Ishikawa (cell line): ENCODE results near the gene TBC1D22A.

Source experiments
- CEBPB ChIP-seq: IDR thresholded peaks from 2 replicates; pipeline ENCODE4 v1.6.1; 2012
- CREB1 ChIP-seq: IDR thresholded peaks from 2 replicates; pipeline ENCODE4 v1.6.1; 2012; ENCODE audit warnings: low read depth
- EGR1 ChIP-seq: IDR thresholded peaks from 2 replicates; pipeline ENCODE4 v1.6.1; 2012
- EP300 ChIP-seq: IDR thresholded peaks from 2 replicates; pipeline ENCODE4 v1.6.1; 2012; ENCODE audit warnings: borderline replicate concordance
- FOXM1 ChIP-seq: IDR thresholded peaks from 2 replicates; pipeline ENCODE4 v1.6.1; 2012; ENCODE audit warnings: low read depth, borderline replicate concordance
- NFIC ChIP-seq: IDR thresholded peaks from 2 replicates; pipeline ENCODE4 v1.6.1; 2012
- RAD21 ChIP-seq: IDR thresholded peaks from 2 replicates; pipeline ENCODE4 v1.6.1; 2012; ENCODE audit warnings: low read depth
- TAF1 ChIP-seq: IDR thresholded peaks from 2 replicates; pipeline ENCODE4 v1.6.1; 2012; ENCODE audit warnings: low read depth, mild to moderate bottlenecking
- TCF12 ChIP-seq: IDR thresholded peaks from 2 replicates; pipeline ENCODE4 v1.6.1; 2012; ENCODE audit warnings: low read depth
- TEAD4 ChIP-seq: IDR thresholded peaks from 2 replicates; pipeline ENCODE4 v1.6.1; 2012
- YY1 ChIP-seq: IDR thresholded peaks from 2 replicates; pipeline ENCODE4 v1.6.1; 2012; ENCODE audit warnings: low read depth
- ZBTB7A ChIP-seq: IDR thresholded peaks from 2 replicates; pipeline ENCODE4 v1.6.1; 2012; ENCODE audit warnings: low read depth
- TF ChIP-seq, protein P1 (sequence below): IDR thresholded peaks from 2 replicates; pipeline ENCODE4 v1.6.1; 2012
- TF ChIP-seq, protein P2 (sequence below): IDR thresholded peaks from 2 replicates; pipeline ENCODE4 v1.6.1; 2012
- TF ChIP-seq, protein P3 (sequence below): IDR thresholded peaks from 2 replicates; pipeline ENCODE4 v1.6.1; 2012; ENCODE audit warnings: low read depth, mild to moderate bottlenecking

The TBC1D22A gene

DNA sequence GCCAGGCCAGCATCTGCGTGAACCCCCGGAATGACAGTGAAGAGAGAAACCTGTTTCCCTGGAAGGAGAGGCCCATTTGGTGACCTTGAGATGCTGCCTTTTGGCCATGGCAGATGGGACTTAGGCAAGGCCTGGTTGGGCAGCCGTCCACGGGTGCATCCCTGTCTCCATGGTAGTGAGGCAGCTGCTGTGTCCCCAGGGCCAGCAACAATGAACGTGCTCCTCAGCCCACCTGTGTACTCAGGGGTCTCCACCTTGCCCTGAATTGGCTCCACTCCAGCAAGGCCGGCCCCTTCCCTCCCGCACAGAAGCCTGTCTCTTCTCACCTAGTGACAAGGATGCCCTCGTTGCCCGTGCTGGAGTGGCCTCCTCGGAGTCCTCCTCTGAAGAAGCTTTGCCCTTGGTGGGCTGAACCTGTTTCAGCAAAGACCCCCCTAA, 441.1 kb downstream of the TBC1D22A start:
- TF ChIP-seq CEBPB, result no peak
- no peak for TF ChIP-seq EGR1
- no peak for TF ChIP-seq TEAD4
- TF ChIP-seq, protein P1, sequence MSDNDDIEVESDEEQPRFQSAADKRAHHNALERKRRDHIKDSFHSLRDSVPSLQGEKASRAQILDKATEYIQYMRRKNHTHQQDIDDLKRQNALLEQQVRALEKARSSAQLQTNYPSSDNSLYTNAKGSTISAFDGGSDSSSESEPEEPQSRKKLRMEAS, result no peak
- no peak for TF ChIP-seq YY1
- no peak for TF ChIP-seq CREB1
- TF ChIP-seq, protein P2, sequence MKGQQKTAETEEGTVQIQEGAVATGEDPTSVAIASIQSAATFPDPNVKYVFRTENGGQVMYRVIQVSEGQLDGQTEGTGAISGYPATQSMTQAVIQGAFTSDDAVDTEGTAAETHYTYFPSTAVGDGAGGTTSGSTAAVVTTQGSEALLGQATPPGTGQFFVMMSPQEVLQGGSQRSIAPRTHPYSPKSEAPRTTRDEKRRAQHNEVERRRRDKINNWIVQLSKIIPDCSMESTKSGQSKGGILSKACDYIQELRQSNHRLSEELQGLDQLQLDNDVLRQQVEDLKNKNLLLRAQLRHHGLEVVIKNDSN, result no peak

DNA sequence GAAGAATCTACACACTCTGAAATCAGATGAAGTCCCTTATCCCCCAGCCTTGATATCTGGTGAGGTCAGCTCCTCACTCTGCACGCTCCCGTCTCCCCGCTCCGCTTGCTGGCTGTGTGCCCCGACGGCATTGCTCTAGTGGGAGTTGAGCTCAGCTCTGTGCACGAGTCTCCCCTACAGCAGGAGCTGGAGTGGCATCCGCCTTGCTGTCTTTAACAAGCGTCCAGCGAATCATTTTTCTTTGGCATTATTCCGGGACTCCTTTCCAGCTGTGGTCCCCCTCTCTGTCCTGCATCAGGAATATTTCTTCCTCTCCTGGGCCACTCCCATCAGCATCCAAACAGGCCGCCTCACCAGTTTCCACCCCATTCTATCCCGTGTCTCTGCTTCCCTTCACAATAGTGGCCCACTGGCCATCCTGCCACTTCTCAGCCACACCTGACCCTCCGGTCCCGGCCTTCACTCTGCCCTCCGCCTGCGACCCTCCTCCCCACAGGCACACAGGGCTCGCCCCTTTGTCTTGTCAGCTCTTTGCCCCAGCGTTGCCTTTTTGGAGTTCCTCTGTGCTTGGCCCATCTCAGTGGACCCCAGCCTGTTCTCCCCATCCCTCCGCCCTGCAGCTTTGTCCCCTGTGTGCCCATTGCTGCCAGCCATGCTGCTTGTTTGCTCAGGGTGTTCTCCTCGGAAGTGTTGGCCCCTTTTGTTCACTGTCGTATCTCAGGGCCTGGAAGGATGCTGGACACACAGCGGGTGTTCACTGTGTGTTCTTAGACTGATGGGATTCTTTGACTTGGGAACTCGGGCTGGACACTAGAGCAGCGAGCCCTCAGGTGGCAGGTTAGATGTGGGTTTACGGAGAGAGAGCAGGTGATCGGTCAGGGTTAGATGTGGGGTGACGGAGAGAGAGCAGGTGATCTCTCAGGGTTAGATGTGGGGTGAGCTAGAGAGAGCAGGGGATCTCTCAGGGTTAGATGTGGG, 441.8 kb downstream of the TBC1D22A start:
- no peak for TF ChIP-seq TEAD4
- no peak for TF ChIP-seq EGR1
- no peak for TF ChIP-seq TAF1
- TF ChIP-seq, protein P1, result no peak
- TF ChIP-seq CREB1, result no peak
- no peak for TF ChIP-seq TCF12
- TF ChIP-seq ZBTB7A, result no peak
- no peak for TF ChIP-seq RAD21
- TF ChIP-seq NFIC, result no peak
- no peak for TF ChIP-seq YY1
- no peak for TF ChIP-seq EP300

DNA sequence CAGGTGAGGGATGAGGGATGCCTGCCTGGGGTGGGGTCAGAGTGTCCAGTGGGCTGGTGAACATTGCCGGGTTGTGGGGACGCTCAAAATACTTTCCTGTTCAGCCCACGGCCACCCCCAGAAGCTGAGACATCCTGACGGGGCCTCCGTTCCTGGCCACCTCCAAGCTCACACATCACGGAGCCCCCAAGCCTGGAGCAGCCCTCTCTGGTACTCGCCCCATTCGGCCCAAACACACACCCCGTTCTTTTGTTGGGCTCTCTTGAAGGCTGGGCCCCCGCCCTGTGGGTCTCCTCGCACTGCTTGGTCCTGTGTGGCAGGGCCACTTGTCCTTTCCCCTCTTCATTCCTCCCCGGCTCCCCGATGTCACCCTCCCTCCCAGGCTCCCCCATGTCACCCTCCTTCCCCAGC, 442.6 kb downstream of the TBC1D22A start:
- TF ChIP-seq TEAD4, result no peak

- TF ChIP-seq TAF1 (no peak), ZBTB7A (no peak), CEBPB (no peak), CREB1 (no peak)
Observed at GRCh38 chr22:47205554-47205953, 443.1 kb downstream of the TBC1D22A start.

DNA sequence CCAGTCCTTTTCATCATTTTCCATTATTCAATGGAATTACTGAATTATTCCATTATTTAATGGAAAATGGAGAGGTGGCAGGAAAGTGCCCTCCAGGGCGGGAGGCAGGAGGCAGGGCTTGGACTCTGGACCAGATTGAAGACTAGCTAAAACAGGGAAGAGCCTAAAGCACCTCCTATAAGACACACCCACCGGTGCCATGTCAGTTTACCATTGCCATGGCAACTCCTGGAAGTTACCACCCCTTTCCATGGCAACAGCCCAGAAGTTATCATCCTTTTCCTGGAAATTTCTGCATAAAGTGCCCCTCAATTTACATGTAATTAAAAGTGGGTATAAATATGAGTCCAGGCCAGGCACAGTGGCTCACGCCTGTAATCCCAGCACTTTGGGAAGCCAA, 443.7 kb downstream of the TBC1D22A start:
- TF ChIP-seq YY1 (no peak), CEBPB (no peak), ZBTB7A (no peak), RAD21 (no peak), FOXM1 (no peak), TAF1 (no peak), TEAD4 (no peak), NFIC (no peak), TCF12 (no peak), CREB1 (no peak), EGR1 (no peak), EP300 (no peak)
- TF ChIP-seq, protein P3, sequence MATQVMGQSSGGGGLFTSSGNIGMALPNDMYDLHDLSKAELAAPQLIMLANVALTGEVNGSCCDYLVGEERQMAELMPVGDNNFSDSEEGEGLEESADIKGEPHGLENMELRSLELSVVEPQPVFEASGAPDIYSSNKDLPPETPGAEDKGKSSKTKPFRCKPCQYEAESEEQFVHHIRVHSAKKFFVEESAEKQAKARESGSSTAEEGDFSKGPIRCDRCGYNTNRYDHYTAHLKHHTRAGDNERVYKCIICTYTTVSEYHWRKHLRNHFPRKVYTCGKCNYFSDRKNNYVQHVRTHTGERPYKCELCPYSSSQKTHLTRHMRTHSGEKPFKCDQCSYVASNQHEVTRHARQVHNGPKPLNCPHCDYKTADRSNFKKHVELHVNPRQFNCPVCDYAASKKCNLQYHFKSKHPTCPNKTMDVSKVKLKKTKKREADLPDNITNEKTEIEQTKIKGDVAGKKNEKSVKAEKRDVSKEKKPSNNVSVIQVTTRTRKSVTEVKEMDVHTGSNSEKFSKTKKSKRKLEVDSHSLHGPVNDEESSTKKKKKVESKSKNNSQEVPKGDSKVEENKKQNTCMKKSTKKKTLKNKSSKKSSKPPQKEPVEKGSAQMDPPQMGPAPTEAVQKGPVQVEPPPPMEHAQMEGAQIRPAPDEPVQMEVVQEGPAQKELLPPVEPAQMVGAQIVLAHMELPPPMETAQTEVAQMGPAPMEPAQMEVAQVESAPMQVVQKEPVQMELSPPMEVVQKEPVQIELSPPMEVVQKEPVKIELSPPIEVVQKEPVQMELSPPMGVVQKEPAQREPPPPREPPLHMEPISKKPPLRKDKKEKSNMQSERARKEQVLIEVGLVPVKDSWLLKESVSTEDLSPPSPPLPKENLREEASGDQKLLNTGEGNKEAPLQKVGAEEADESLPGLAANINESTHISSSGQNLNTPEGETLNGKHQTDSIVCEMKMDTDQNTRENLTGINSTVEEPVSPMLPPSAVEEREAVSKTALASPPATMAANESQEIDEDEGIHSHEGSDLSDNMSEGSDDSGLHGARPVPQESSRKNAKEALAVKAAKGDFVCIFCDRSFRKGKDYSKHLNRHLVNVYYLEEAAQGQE, result no peak
- TF ChIP-seq, protein P2, result no peak
- TF ChIP-seq, protein P1, result no peak

DNA sequence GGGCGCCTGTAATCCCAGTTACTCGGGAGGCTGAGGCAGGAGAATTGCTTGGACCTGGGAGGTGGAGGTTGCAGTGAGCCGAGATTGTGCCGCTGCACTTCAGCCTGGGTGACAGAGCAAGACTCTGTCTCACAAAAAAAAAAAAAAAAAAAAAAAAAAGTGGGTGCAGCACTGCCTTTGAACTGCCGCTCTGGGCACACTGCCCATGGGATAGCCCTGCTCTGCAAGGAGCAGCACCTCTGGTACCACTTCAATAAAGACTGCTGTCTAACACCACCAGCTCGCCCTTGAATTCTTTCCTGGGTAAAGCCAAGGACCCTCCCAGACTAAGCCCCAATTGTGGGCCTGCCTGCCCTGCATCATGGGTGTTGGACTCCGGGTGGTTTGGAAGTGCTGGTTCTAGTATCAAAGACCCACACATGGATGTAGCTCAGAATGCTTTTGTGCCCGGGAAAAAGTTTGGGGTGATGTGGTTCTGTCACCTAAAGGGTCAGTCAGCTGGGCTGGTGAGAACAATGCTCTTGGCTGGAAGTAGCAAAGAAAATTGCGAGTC, 444.3 kb downstream of the TBC1D22A start:
- TF ChIP-seq RAD21, result no peak
- no peak for TF ChIP-seq CEBPB
- TF ChIP-seq TEAD4, result no peak
- no peak for TF ChIP-seq TCF12
- no peak for TF ChIP-seq EGR1
- no peak for TF ChIP-seq FOXM1
- TF ChIP-seq EP300, result no peak
- TF ChIP-seq ZBTB7A, result no peak
- no peak for TF ChIP-seq NFIC
- TF ChIP-seq, protein P3, result no peak
- no peak for TF ChIP-seq TAF1
- TF ChIP-seq CREB1, result no peak
- TF ChIP-seq YY1, result no peak
